ENCODE measurements around the gene TRIM17. TPM values are rescaled to one million over a fixed set of nuclear protein-coding genes. Genes with fewer than 3 reads are reported as not detected.

The TRIM17 gene
- total RNA-seq, 1 experiment from 2014 or later = not detected

DNA sequence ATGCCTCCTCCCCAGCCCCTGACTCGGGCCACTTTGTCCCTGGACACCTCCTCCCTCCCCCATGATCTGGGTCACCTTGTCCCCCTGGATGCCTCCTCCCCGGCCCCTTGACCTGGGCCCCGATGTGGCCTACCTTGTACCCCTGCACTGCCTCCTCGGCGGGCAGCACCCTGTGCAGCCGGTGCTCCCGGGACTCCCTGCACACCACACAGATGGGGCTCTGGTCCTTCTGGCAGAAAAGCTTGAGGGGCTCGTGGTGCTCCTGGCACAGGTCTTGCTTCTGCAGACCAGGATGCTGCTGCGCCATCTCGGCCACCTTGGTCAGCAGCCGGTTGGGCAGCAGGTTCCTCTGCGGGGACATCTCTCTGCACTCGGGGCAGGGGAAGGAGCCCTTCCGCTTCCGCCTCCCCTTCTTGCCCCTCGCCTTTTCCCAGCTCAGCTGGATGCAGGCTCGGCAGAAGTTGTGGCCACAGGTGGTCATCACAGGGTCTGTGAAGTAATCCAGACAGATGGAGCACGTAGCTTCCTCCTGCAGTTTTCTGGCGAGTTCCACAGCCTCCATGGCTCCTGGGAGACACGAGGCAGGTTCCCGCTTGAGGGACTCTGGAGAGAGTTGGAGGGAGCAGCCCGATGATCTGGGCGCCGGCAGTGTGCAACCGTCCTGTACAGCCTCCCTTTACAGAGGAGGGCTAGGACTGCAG, 2.0 kb downstream of the TRIM17 start:
- POLR2A ChIA-PET = no interaction called here
- ATAC-seq (no peak), DNase-seq (ENCODE audit: low read depth, low spot score) (no peak)
- H3K27me3 ChIP-seq (ENCODE audit: insufficient read depth, low read length) = no peaks in the 10 kb centered on the region
- H3K27ac ChIP-seq (ENCODE audit: low read depth, low read length) = no peak overlapping the region
- RAD21 ChIA-PET (ENCODE audit: low non-redundant PET in 1 of 2, low total read pairs in 2 of 2, uncharacterized antibody in 2 of 2, unreplicated experiment in 2 of 2) = no interaction called here
- TF ChIP-seq POLR2AphosphoS5 (IDR thresholded peaks at IDR 0.05; ENCODE audit: low read depth, low read length) (no peak), SIN3A (IDR thresholded peaks at IDR 0.05; ENCODE audit: low read depth) (no peak)
- no peak overlapping the region for H2AFZ ChIP-seq (ENCODE audit: low read depth, low read length, poor library complexity, severe bottlenecking)
- H3K4me1 ChIP-seq (ENCODE audit: control insufficient read depth in 1 of 2, insufficient read depth in 2 of 2, low read length in 2 of 2) = peaks cover 9 to 15% of the 10 kb centered on the region in 2 experiments; a peak in 3 of 4 replicates
- H3K79me2 ChIP-seq (ENCODE audit: insufficient read depth, low read length) = no peaks in the 10 kb centered on the region
- no peak overlapping the region for H3K9ac ChIP-seq (ENCODE audit: low read length)
- intact Hi-C loops (cut with micrococcal nuclease) = no loop called here
- no peaks in the 10 kb centered on the region for H4K20me1 ChIP-seq (ENCODE audit: insufficient read depth)
- no peaks in the 10 kb centered on the region for H3K36me3 ChIP-seq (ENCODE audit: control insufficient read depth in 1 of 2, insufficient read depth in 2 of 2, low read length in 2 of 2)
- no peak overlapping the region for H3K4me3 ChIP-seq (replicated peaks in 1 of 2; ENCODE audit: low read depth in 1 of 2, low read length in 2 of 2)
- BruUV-seq (replicated peaks) = no TSS peak
- H3K9me3 ChIP-seq (ENCODE audit: control insufficient read depth in 1 of 2, insufficient read depth in 1 of 2, low read depth in 1 of 2, low read length in 2 of 2) = no peaks in the 10 kb centered on the region
- CTCF ChIA-PET = no interaction called here
- no peak overlapping the region for H3K4me2 ChIP-seq (ENCODE audit: low read length)
- no peaks in the 10 kb centered on the region for H3K9me2 ChIP-seq (ENCODE audit: insufficient read depth)

GRCh38 chr1:228413241-228414010, 3.2 kb downstream of the TRIM17 start:
- intact Hi-C loops (cut with micrococcal nuclease) = no loop called here
- no peak overlapping the region for H3K27ac ChIP-seq (ENCODE audit: low read depth, low read length)
- CTCF ChIA-PET = no interaction called here
- H3K9me2 ChIP-seq (ENCODE audit: insufficient read depth) = no peaks in the 10 kb centered on the region
- H3K4me1 ChIP-seq (ENCODE audit: control insufficient read depth in 1 of 2, insufficient read depth in 2 of 2, low read length in 2 of 2) = peaks cover 9 to 15% of the 10 kb centered on the region in 2 experiments; a peak in 3 of 4 replicates
- no peaks in the 10 kb centered on the region for H3K79me2 ChIP-seq (ENCODE audit: insufficient read depth, low read length)
- no peaks in the 10 kb centered on the region for H3K27me3 ChIP-seq (ENCODE audit: insufficient read depth, low read length)
- no peaks in the 10 kb centered on the region for H4K20me1 ChIP-seq (ENCODE audit: insufficient read depth)
- H3K9me3 ChIP-seq (ENCODE audit: control insufficient read depth in 1 of 2, insufficient read depth in 1 of 2, low read depth in 1 of 2, low read length in 2 of 2) = no peaks in the 10 kb centered on the region
- H3K36me3 ChIP-seq (ENCODE audit: control insufficient read depth in 1 of 2, insufficient read depth in 2 of 2, low read length in 2 of 2) = no peaks in the 10 kb centered on the region
- no peak overlapping the region for H3K4me3 ChIP-seq (replicated peaks in 1 of 2; ENCODE audit: low read depth in 1 of 2, low read length in 2 of 2)
- RAD21 ChIA-PET (ENCODE audit: low non-redundant PET in 1 of 2, low total read pairs in 2 of 2, uncharacterized antibody in 2 of 2, unreplicated experiment in 2 of 2) = no interaction called here
- H2AFZ ChIP-seq (ENCODE audit: low read depth, low read length, poor library complexity, severe bottlenecking) = no peak overlapping the region
- ATAC-seq (no peak), DNase-seq (ENCODE audit: low read depth, low spot score) (no peak)
- BruUV-seq (replicated peaks) = no TSS peak
- no peak overlapping the region for H3K4me2 ChIP-seq (ENCODE audit: low read length)
- POLR2A ChIA-PET = interaction anchor here (1.7 kb wide), 1 partner anchor 45 kb away, joined by 10 read pairs; a partner anchor contains a TSS
- H3K9ac ChIP-seq (ENCODE audit: low read length) = no peak overlapping the region
- TF ChIP-seq SRF (IDR thresholded peaks at IDR 0.05; ENCODE audit: low read depth) = no peak
- TF ChIP-seq TCF7L2 (IDR thresholded peaks at IDR 0.05; ENCODE audit: borderline replicate concordance, extremely low read depth, insufficient read depth, insufficient read length) = no peak
- no peak for TF ChIP-seq YY1 (IDR thresholded peaks at IDR 0.05; ENCODE audit: extremely low read depth, insufficient replicate concordance, low read depth, low read length)
- TF ChIP-seq FOSL1 (IDR thresholded peaks at IDR 0.05; ENCODE audit: low read depth) = no peak
- no peak for TF ChIP-seq EGR1 (IDR thresholded peaks at IDR 0.05; ENCODE audit: low read depth)
- no peak for TF ChIP-seq CTCF (IDR thresholded peaks at IDR 0.05 in 2 of 3, conservative IDR thresholded peaks at IDR 0.05 in 1 of 3; ENCODE audit: borderline replicate concordance in 1 of 3, insufficient read depth in 1 of 3, low read depth in 2 of 3, low read length in 2 of 3)
- TF ChIP-seq CEBPB (IDR thresholded peaks at IDR 0.05; ENCODE audit: low read depth) = no peak
- no peak for TF ChIP-seq JUND (IDR thresholded peaks at IDR 0.05)
- TF ChIP-seq, protein P1, sequence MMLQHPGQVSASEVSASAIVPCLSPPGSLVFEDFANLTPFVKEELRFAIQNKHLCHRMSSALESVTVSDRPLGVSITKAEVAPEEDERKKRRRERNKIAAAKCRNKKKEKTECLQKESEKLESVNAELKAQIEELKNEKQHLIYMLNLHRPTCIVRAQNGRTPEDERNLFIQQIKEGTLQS (IDR thresholded peaks at IDR 0.05) = no peak
- TF ChIP-seq ZFX (IDR thresholded peaks at IDR 0.05) = no peak
- TF ChIP-seq MAX (IDR thresholded peaks at IDR 0.05) = no peak
- TF ChIP-seq ELF1 (IDR thresholded peaks at IDR 0.05; ENCODE audit: borderline replicate concordance, low read depth) = no peak
- no peak for TF ChIP-seq CBX3 (IDR thresholded peaks at IDR 0.05; ENCODE audit: low read depth)
- no peak for TF ChIP-seq EZH2 (IDR thresholded peaks at IDR 0.05)

All from HCT116 (cell line).